ENCODE measurements around the gene KIAA1217.

KIAA1217 gene

DNA sequence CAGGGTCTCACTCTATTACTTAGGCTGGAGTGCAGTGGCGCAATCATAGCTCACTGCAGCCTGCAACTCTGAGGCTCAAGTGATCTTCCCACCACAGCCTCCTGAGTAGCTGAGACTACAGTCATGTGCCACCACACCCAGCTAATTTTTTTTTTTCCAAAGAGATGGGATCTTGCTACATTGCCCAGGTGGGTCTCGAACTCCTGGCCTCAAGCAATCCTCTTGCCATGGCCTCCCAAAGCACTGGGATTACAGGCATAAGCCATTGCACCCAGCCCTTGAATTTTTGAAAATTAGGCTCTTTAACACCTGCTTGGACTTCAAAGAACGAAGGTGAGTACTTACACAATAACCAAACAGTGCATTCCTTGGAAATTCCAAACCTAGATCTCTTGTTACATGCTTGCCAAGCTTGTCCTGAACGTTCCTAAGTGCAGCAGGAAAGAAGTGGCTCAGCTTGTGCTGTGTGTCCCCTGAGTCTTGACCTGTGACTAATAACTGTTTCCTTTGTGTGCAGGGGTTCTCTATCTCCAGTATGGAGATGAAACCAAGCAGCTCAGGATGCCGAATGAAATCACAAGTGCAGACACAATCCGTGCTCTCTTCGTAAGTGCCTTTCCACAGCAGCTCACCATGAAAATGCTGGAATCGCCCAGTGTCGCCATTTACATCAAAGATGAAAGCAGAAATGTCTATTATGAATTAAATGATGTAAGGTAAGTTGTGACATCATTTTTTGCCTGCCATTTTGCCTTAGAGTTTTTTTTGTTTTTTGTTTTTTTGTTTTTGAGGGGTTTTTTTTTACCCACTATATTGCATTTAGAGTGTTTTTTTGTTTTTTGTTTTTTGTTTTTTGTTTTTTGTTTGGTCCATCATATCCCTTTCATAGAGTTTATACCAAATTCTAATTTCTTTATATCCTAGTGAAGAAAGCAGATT is 223.8 kb downstream of the KIAA1217 start:
- H3F3A ChIP-seq (ENCODE audit: control insufficient read depth, insufficient read depth), result no peaks in the 10 kb centered on the region
- no peak for TF ChIP-seq EZH2phosphoT487 (IDR thresholded peaks at IDR 0.05; ENCODE audit: borderline replicate concordance, low read length)
- TF ChIP-seq, protein P1, sequence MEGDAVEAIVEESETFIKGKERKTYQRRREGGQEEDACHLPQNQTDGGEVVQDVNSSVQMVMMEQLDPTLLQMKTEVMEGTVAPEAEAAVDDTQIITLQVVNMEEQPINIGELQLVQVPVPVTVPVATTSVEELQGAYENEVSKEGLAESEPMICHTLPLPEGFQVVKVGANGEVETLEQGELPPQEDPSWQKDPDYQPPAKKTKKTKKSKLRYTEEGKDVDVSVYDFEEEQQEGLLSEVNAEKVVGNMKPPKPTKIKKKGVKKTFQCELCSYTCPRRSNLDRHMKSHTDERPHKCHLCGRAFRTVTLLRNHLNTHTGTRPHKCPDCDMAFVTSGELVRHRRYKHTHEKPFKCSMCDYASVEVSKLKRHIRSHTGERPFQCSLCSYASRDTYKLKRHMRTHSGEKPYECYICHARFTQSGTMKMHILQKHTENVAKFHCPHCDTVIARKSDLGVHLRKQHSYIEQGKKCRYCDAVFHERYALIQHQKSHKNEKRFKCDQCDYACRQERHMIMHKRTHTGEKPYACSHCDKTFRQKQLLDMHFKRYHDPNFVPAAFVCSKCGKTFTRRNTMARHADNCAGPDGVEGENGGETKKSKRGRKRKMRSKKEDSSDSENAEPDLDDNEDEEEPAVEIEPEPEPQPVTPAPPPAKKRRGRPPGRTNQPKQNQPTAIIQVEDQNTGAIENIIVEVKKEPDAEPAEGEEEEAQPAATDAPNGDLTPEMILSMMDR (IDR thresholded peaks at IDR 0.05; ENCODE audit: low read depth, low read length, poor library complexity, severe bottlenecking), result no peak
- H3K27me3 ChIP-seq (ENCODE audit: control insufficient read depth, low read length), result no peaks in the 10 kb centered on the region
- no peaks in the 10 kb centered on the region for H3K4me1 ChIP-seq (ENCODE audit: control insufficient read depth, low read length)
- H3K4me3 ChIP-seq (ENCODE audit: low read length), result no peak overlapping the region
- H3K36me3 ChIP-seq (ENCODE audit: control insufficient read depth, low read length), result no peaks in the 10 kb centered on the region
- no peaks in the 10 kb centered on the region for H3K9me3 ChIP-seq (ENCODE audit: control insufficient read depth, insufficient read depth, low read length)
- no peak overlapping the region for H3K4me2 ChIP-seq (ENCODE audit: low read length)
- H3K79me2 ChIP-seq (ENCODE audit: control insufficient read depth, low read length), result no peaks in the 10 kb centered on the region
- no peaks in the 10 kb centered on the region for H4K20me1 ChIP-seq (ENCODE audit: control insufficient read depth, insufficient read depth, low read depth, low read length)
- no peak overlapping the region for H3K27ac ChIP-seq (ENCODE audit: low read depth, low read length)
- no peaks in the 10 kb centered on the region for H3K9me2 ChIP-seq (replicated peaks; ENCODE audit: control insufficient read depth, low read length)

DNA sequence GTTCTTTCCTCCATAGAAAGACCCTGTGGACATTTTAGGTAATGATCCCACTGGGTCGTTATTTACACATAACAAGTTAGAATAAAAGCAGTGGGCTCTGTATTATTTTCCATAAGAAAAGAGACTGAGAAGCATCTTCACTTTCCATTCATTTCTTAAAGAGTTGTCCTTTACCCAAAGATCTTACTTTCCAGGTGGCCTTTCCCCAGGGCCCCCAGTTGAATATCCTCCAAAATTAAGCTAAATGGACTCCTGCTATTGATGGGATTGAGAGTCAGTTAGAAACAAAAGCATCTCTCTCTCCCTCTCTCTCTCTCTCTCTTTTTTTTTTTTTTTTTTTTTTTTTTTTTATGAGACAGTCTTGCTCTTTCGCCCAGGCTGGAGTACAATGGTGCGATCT is 224.8 kb downstream of the KIAA1217 start:
- no peaks in the 10 kb centered on the region for H3K9me2 ChIP-seq (replicated peaks; ENCODE audit: control insufficient read depth, low read length)
- H3K27ac ChIP-seq (ENCODE audit: low read depth, low read length), result no peak overlapping the region
- no peaks in the 10 kb centered on the region for H4K20me1 ChIP-seq (ENCODE audit: control insufficient read depth, insufficient read depth, low read depth, low read length)
- TF ChIP-seq, protein P1 (IDR thresholded peaks at IDR 0.05; ENCODE audit: low read depth, low read length, poor library complexity, severe bottlenecking), result no peak
- TF ChIP-seq EZH2phosphoT487 (IDR thresholded peaks at IDR 0.05; ENCODE audit: borderline replicate concordance, low read length), result no peak
- no peaks in the 10 kb centered on the region for H3F3A ChIP-seq (ENCODE audit: control insufficient read depth, insufficient read depth)
- no peak overlapping the region for H3K4me3 ChIP-seq (ENCODE audit: low read length)
- H3K27me3 ChIP-seq (ENCODE audit: control insufficient read depth, low read length), result no peaks in the 10 kb centered on the region
- no peaks in the 10 kb centered on the region for H3K4me1 ChIP-seq (ENCODE audit: control insufficient read depth, low read length)
- no peaks in the 10 kb centered on the region for H3K9me3 ChIP-seq (ENCODE audit: control insufficient read depth, insufficient read depth, low read length)
- no peaks in the 10 kb centered on the region for H3K36me3 ChIP-seq (ENCODE audit: control insufficient read depth, low read length)
- H3K4me2 ChIP-seq (ENCODE audit: low read length), result no peak overlapping the region
- H3K79me2 ChIP-seq (ENCODE audit: control insufficient read depth, low read length), result no peaks in the 10 kb centered on the region

DNA sequence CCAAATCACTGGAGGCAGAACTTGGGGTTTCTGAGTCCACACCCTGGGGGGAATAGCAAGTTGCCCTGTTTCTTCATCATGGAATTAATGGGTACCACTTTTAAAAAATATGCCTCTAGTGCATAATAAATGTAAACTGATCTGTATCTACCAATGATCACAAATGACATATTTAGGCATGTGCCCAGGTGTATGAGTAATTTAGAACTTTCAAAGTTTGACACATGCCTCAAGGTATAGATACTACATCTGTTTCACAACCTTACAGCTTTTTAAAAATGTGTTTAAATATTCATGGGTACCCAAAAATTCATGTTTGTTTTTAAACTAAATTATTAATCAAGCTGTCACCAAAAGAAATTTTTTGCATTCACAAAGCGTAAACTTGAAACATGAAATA is 226.0 kb downstream of the KIAA1217 start:
- Histone ChIP-seq H3K27ac (ENCODE audit: low read depth, low read length) (no peak overlapping the region), H3K9me3 (ENCODE audit: control insufficient read depth, insufficient read depth, low read length) (no peaks in the 10 kb centered on the region), H3K4me1 (ENCODE audit: control insufficient read depth, low read length) (no peaks in the 10 kb centered on the region), H3K27me3 (ENCODE audit: control insufficient read depth, low read length) (no peaks in the 10 kb centered on the region), H3F3A (ENCODE audit: control insufficient read depth, insufficient read depth) (no peaks in the 10 kb centered on the region), H3K9me2 (replicated peaks; ENCODE audit: control insufficient read depth, low read length) (no peaks in the 10 kb centered on the region), H3K79me2 (ENCODE audit: control insufficient read depth, low read length) (no peaks in the 10 kb centered on the region), H3K36me3 (ENCODE audit: control insufficient read depth, low read length) (no peaks in the 10 kb centered on the region), H3K4me2 (ENCODE audit: low read length) (no peak overlapping the region), H3K4me3 (ENCODE audit: low read length) (no peak overlapping the region), H4K20me1 (ENCODE audit: control insufficient read depth, insufficient read depth, low read depth, low read length) (no peaks in the 10 kb centered on the region)
- TF ChIP-seq EZH2phosphoT487 (IDR thresholded peaks at IDR 0.05; ENCODE audit: borderline replicate concordance, low read length), result no peak
- TF ChIP-seq, protein P1 (IDR thresholded peaks at IDR 0.05; ENCODE audit: low read depth, low read length, poor library complexity, severe bottlenecking), result no peak
